DND-41 (cell line): ENCODE results near the gene ZDHHC11.

Experiments
- CTCF ChIP-seq: IDR thresholded peaks from 2 replicates; pipeline ENCODE4 v1.5.1; 2012; ENCODE audit warnings: borderline replicate concordance, low read length, moderate library complexity, mild to moderate bottlenecking; ENCODE audit not compliant: poor library complexity, severe bottlenecking; ENCODE audit errors: extremely low read depth
- EZH2 ChIP-seq: IDR thresholded peaks from 3 replicates; pipeline ENCODE4 v1.6.1; 2012; ENCODE audit warnings: borderline replicate concordance, low read depth, mild to moderate bottlenecking, moderate library complexity, low read length, inconsistent platforms; ENCODE audit not compliant: severe bottlenecking

GRCh38 chr5:865168-865521, 14.4 kb upstream of the ZDHHC11 start:
- TF ChIP-seq CTCF (no peak), EZH2 (no peak)
